Measurements from ENCODE around the gene TAF15.

TAF15 gene

GRCh38 chr17:35788477-35789368, 20.6 kb upstream of the TAF15 start:
- no peak for DNase-seq

DNA sequence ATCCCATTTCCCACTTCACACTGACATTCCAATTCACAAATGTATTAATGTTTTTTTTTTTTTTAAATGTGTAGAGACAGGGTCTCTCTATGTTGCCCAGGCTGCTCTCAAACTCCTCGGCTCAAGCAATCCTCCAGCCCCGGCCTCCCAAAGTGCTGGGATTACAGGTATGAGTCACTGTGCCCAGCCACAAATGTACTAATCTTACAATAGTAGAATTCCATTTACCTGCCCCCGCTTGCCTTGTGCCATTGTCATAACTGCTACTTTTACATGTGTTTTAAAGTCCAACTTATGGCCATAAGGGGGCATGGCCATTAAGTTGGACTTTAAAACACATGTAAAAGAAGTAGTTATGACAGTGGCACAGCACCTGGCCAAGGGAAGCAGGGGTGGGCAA, 18.4 kb upstream of the TAF15 start:
- DNase-seq = no peak

DNA sequence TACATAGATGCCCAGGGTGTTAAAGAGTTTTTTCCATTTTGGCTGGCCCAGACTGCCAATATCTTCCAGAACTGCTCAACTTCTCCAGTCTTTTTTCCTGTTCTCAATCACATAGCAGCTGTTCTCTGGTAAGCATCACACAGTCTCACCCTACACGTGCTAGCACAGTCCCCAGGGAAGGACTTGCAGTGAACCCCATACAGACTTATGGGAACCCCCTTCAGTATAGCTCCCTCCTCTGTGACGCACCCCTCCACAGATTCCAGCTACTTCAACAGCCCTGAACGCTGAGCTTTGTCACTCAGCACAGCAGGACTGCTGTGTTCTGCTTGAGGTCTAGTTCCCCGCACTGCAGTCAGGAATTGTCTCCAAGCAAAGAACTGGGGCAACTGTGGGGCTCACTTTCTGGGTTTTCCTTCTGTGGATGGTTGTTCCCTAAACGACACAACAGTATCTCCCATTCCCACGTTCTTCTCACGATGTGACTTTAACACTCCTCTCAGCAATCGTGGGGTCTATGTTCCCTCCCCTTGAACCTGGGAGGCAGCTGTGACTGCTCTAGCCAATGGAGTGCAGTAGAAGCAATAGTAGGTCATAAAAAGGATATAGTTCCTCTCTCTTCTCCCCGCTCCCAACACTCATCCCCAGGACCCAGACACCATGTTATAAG, 17.5 kb upstream of the TAF15 start:
- no peak for DNase-seq

DNA sequence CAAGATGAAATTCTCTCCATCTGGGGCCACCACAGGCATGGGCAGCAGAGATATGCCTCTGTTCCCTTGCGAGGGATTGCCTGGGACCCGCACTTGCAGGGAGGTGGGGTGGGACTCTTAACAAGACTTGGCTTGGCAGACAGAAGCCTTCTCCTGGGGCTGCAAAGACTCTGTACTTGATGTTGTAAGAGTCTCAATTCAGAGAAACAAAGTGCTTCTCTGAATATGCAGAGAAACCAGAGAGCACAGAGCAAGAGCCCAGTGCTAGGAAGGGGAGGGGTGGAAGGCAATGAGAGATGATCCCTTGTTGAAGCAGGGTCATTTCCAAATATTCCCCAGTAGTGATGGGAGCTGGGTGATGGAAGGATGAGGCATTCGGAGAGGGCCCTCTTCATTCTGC, 16.0 kb upstream of the TAF15 start:
- no peak for DNase-seq

DNA sequence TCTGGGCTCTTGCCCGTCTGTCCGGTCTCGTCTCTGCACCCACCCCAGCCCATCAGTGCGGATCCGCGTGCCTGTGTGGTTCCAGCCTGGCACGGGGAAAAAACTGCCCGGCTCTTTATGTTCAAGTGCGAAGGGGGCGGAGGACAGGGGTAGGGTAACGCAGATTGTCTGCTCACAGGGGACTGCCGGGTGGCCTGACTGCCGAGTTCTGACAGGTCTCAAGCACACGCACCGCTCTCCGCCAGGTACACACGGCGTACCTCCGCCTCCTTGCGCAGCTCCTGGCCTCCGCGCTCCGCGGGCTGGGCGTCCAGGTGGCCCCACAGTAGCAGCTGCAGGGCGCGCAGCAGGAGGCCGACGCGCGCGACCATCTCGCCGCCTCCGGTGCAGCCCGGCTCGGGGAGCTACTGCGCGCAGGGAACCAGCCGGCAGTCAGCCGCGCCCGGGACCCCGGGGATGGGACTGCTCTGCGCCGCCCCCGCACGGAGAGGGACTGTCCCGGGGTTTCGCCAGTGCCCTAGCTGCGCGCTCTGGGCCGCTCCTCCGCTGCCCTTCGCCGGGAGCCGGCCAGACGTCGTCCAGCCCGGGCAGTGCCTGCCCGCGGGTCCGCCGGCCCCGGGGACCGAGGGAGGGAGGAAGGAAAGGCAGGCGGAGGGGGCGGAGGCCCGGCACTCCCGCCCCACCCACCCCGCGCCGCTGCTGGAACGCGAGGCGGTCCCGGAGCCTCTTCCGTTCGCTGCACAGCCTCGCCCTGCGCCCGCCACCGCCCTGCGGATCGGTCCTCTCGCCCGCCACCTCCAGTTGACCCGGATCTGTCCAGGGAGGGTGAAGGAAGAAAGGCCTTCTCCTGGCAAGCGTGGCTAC, 14.0 kb upstream of the TAF15 start, which contains the start of gene MMP28:
Gene MMP28, minus strand, starts transcription at position 635 of the 864 bp plus-strand sequence. Its CDS starts 264 bp downstream, at position 371.
- peak; percentile 69 for DNase-seq

DNA sequence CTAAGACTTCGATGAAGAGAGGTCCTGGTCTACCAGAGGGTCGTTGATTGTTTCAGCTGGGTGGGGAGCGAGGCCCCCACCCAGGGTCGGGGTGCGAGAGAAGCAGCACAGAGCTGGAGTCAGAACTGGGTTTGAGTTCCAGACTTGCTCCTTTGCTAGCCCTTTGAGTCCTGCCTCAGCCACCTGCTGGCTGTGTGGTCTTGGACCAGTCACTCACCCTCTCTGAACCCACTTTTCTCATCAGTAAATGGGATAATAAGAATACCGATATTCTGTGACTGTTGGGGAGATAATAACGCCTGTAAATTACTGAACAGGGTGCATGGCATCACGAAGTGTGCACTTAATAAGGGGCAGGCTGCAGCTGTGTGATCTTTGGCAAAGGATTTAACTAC, 13.4 kb upstream of the TAF15 start:
- DNase-seq = no peak

GRCh38 chr17:35796942-35797341, 12.3 kb upstream of the TAF15 start:
- no peak for DNase-seq

DNA sequence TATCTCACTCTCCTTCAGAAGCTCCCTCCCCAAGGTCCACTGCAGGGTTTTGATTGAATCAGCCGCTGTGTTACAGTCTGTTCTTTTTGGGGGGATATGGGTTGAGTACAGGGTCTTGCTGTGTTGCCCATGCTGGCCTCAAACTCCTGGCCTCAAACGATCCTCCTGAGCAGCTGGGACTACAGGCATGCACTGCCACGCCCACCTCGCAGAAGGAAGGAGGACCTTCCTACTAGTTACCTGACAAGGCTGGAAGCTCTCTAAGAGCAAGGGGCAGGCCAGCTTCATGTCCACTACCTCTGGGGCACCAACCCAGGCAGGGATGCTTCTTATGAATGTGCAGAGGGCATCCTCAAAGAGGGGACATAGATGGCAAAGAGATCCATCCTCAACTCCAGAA, 11.9 kb upstream of the TAF15 start:
- no peak for DNase-seq

DNA sequence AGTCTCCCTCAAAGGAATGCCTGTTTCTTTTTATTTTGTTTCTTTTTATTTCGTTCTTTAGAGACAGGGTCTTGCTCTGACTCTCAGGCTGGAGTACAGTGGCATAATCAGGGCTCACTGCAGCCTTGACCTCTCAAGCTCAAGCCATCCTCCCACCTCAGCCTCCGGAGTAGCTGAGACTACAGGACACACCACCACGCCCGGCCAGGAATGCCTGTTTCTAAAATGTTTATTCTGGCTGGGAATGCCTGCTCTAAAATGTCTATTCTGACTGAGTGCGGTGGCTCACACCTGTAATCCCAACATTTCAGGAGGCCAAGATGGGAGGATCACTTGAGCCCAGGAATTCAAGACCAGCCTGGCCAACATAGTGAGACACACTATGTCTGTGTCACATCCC, 11.4 kb upstream of the TAF15 start:
- no peak for DNase-seq

GRCh38 chr17:35799942-35800341, 9.3 kb upstream of the TAF15 start:
- DNase-seq = no peak

DNA sequence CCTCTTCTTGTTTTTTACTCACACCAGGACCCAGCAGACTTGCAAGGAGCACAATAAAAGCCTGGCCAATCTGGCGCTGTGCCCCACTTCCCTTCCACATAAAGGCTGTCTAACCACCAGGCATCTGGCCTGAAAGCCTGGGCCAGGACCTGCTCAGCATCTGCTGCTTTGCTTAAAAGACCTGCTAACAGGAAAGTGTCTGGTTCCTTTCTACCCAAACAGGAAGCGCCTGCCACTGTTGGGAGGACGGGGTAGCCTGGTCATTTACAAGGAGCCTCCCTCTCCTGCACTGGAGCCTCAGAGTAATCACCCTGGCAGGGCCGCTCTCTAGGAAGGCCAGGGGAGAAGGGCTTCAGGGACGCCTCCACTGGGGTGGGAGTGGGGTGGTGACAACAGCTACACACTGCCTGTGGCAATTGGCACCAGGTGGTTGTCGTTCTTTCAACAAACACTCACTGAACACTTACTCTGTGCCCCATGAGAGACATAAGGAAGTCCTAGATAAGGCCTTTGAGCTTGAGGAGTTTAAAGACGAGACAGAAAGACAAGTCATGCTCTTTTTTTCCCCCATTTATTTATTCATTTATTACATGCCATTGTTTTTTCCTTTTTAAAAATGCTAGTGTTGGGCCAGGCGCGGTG, 7.6 kb upstream of the TAF15 start:
- DNase-seq = no peak

GRCh38 chr17:35804658-35805192, 4.6 kb upstream of the TAF15 start:
- peak; percentile 42 for DNase-seq

DNA sequence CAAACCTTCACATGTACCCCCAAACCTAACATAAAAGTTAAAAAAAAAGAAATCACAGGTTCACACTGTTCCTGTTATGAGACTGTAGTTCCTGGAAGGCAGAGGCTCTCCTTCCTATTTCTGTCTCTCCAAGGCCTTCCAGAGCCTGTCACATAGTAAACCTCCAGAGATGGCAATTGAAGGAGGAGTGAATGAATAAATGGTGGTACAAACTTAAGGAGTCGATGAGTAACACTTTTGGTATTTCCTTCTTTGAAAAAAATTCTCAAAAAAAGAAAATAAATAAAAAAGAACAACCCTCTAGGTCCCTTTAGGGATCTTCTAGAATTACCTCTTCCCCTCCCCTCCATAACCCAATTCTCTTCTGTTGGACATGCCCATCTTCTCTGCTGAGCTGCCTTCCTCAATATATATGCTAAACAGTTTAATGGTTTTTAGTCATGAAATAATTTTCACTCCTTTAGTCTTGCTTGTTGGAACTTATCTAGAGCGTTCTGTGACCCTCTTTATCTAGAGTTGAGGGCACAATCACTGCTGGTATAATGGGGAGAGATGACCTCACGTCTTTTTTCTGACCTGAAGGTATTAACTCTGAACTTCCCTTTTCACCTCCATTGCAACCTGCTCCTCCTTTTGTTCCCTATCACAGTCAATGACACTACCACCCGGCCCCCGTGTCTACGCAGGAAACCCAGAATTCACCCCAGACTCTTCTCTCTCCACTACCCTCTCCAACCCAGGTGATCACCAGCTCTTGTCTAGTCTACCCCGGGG, 1.7 kb upstream of the TAF15 start:
- DNase-seq = no peak

- DNase-seq = peak; percentile 18
Measured at GRCh38 chr17:35808240-35808961, 883 bp upstream of the TAF15 start.

GRCh38 chr17:35809855-35810461, 674 bp downstream of the TAF15 start:
- DNase-seq = no peak

- DNase-seq = no peak
Measured at GRCh38 chr17:35811759-35812158, 2.5 kb downstream of the TAF15 start.

GRCh38 chr17:35812456-35812855, 3.2 kb downstream of the TAF15 start:
- DNase-seq = no peak

GRCh38 chr17:35816723-35817122, 7.4 kb downstream of the TAF15 start:
- no peak for DNase-seq

DNA sequence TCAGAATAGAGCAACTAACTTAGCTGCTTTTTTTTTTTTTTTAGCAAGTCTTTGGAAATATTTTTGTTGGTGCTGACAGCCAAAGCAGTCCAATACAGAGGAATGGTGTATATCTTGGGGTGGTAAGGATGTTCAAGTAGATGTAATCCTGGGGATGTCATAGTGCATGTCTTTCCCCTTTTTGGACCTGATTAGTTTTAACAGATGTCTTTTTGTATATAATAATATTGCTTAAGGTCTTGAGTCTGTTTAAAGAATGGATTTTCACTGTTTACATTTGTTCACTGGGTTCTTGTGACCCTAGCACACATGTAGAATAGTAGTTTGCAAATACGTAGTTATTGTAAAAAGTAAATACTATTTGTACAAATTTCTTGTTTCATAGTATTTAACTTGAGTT, 7.9 kb downstream of the TAF15 start:
- no peak for DNase-seq

DNA sequence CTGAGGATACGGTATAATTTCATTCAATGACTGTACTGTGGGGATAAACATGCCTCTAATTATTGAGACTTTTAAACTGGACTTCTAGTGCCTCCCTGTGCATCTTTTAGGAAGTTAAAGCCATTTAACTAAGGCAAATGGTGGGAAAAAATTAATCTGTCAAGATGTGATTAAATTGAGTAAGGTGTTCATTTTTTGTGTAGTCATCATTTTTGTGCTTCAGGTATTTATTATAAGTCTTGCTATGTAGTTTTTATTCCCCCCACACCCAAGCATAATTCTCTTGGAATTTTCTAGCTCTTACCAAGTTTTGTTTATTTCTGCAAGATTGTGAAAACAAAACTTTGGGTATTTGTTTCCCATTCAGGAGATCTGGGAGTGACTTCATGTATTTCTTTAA, 10.2 kb downstream of the TAF15 start:
- no peak for DNase-seq

DNA sequence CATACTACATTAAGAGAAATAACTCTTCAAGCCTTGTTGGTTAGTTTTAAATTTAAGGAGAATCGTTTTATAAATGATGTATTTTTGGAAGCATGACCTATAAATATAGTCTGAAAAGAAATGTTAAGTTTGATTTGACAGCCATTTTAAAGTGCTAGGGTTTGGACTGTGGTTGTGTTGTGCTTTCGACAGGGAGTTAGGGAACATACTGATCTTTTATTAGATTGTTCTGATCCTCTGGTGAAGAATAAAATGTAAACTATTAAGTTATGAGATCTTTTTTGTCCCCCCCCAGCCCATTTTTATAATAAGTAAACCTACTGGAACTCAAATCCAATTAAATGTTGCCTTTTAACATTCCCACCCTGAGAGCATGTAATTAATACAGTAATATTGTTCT, 12.0 kb downstream of the TAF15 start:
- DNase-seq = no peak
